ENCODE measurements around the gene IZUMO3. TPM values are rescaled to one million over a fixed set of nuclear protein-coding genes. Genes with fewer than 3 reads are reported as not detected.

Gene IZUMO3
- polyA plus RNA-seq, 1 of the 3 experiments (the other 2 are of a cell fraction): not detected

- Histone ChIP-seq H3K4me3 (ENCODE audit: low read depth in 2 of 2, low read length in 1 of 2) (no peak overlapping the region), H3K27me3 (ENCODE audit: insufficient read depth) (no peaks in the 10 kb centered on the region), H3K4me2 (no peak overlapping the region), H3F3A (replicated peaks; ENCODE audit: insufficient read depth) (no peaks in the 10 kb centered on the region), H3K36me3 (replicated peaks in 1 of 2; ENCODE audit: control insufficient read depth in 1 of 2, insufficient read depth in 2 of 2, low read length in 1 of 2) (no peaks in the 10 kb centered on the region), H3K9ac (no peak overlapping the region), H3K79me2 (ENCODE audit: insufficient read depth) (no peaks in the 10 kb centered on the region), H3K4me1 (ENCODE audit: control insufficient read depth in 1 of 2, insufficient read depth in 2 of 2, low read depth in 1 of 2, low read length in 1 of 2) (no peaks in the 10 kb centered on the region), H3K27ac (ENCODE audit: low read depth in 2 of 2, low read length in 1 of 2) (no peak overlapping the region), H4K20me1 (ENCODE audit: insufficient read depth) (no peaks in the 10 kb centered on the region), H2AFZ (ENCODE audit: low read depth) (no peak overlapping the region), H3K9me2 (no peaks in the 10 kb centered on the region), H3K9me3 (no peaks in the 10 kb centered on the region)
- no peak for DNase-seq
- POLR2A ChIA-PET: no interaction called here
- no peak for TF ChIP-seq POLR2AphosphoS5 (IDR thresholded peaks at IDR 0.05; ENCODE audit: low read depth, low read length)
- no peak for TF ChIP-seq CHD2 (IDR thresholded peaks at IDR 0.05; ENCODE audit: low read length, partially characterized antibody)
- no peak for TF ChIP-seq SMC3 (IDR thresholded peaks at IDR 0.05; ENCODE audit: low read depth, low read length)
- TF ChIP-seq EP300 (IDR thresholded peaks at IDR 0.05; ENCODE audit: borderline replicate concordance in 1 of 2, low read depth in 1 of 2, low read length in 1 of 2): no peak
- CTCF ChIA-PET: no interaction called here
- 17% methylated on average over 3 of the region's 3 CpGs for WGBS (ENCODE audit: low lambda C conversion rate)
These were observed 35.8 kb downstream of the IZUMO3 start for GRCh38 chr9:24509850-24510249.

DNA sequence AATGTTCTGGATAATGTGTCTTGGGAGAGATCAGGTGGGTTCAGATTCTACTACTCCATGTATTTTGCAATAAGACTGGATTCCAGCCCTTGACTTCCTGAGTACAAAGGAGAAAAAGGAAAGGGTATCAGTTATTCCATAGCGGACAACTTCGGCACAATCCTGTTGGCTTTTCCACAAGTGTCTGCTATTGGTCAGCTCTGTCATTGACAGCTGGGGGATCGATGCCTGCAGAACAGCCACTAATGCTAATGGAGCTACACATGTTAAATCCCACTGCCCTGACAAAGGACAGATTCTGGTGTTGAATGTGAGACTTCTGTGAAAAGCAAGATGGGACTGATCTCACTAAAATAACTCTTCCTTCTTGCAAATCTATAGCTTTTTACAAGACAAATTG, 41.2 kb downstream of the IZUMO3 start:
- no peak overlapping the region for H3K4me3 ChIP-seq (ENCODE audit: low read depth in 2 of 2, low read length in 1 of 2)
- CTCF ChIA-PET: no interaction called here
- POLR2A ChIA-PET: no interaction called here

More for the DNA sequence above, 41.2 kb downstream of the IZUMO3 start:
- no peaks in the 10 kb centered on the region for H3K36me3 ChIP-seq (replicated peaks in 1 of 2; ENCODE audit: control insufficient read depth in 1 of 2, insufficient read depth in 2 of 2, low read length in 1 of 2)
- no peaks in the 10 kb centered on the region for H3K9me3 ChIP-seq
- H3K4me2 ChIP-seq: no peak overlapping the region
- no peak overlapping the region for H2AFZ ChIP-seq (ENCODE audit: low read depth)
- no peaks in the 10 kb centered on the region for H4K20me1 ChIP-seq (ENCODE audit: insufficient read depth)
- H3K9ac ChIP-seq: no peak overlapping the region
- no peaks in the 10 kb centered on the region for H3K4me1 ChIP-seq (ENCODE audit: control insufficient read depth in 1 of 2, insufficient read depth in 2 of 2, low read depth in 1 of 2, low read length in 1 of 2)
- H3K79me2 ChIP-seq (ENCODE audit: insufficient read depth): no peaks in the 10 kb centered on the region
- DNase-seq: no peak
- no peaks in the 10 kb centered on the region for H3K9me2 ChIP-seq
- TF ChIP-seq GABPA (IDR thresholded peaks at IDR 0.05; ENCODE audit: low read depth): no peak
- TF ChIP-seq, protein P1, sequence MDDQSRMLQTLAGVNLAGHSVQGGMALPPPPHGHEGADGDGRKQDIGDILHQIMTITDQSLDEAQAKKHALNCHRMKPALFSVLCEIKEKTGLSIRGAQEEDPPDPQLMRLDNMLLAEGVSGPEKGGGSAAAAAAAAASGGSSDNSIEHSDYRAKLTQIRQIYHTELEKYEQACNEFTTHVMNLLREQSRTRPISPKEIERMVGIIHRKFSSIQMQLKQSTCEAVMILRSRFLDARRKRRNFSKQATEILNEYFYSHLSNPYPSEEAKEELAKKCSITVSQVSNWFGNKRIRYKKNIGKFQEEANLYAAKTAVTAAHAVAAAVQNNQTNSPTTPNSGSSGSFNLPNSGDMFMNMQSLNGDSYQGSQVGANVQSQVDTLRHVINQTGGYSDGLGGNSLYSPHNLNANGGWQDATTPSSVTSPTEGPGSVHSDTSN (IDR thresholded peaks at IDR 0.05): no peak
- TF ChIP-seq RCOR1 (IDR thresholded peaks at IDR 0.05; ENCODE audit: low read length): no peak
- no peak for TF ChIP-seq ELF1 (IDR thresholded peaks at IDR 0.05)
- TF ChIP-seq RXRA (IDR thresholded peaks at IDR 0.05; ENCODE audit: borderline replicate concordance, low read depth): no peak
- TF ChIP-seq CTCF (IDR thresholded peaks at IDR 0.05): no peak
- no peak for TF ChIP-seq RAD21 (IDR thresholded peaks at IDR 0.05; ENCODE audit: low read length)
- TF ChIP-seq GATA2 (CRISPR knock-in tag; IDR thresholded peaks at IDR 0.05): no peak
- no peak for TF ChIP-seq TCF12 (IDR thresholded peaks at IDR 0.05)
- no peak for TF ChIP-seq EZH2phosphoT487 (IDR thresholded peaks at IDR 0.05; ENCODE audit: borderline replicate concordance, low read depth)
- no peak for TF ChIP-seq FOXM1 (IDR thresholded peaks at IDR 0.05; ENCODE audit: low read depth)
- no peak for TF ChIP-seq FOSL2 (IDR thresholded peaks at IDR 0.05; ENCODE audit: borderline replicate concordance, low read depth)
- TF ChIP-seq MXI1 (IDR thresholded peaks at IDR 0.05; ENCODE audit: low read depth, low read length): no peak
- no peak for TF ChIP-seq IRF3 (IDR thresholded peaks at IDR 0.05; ENCODE audit: low read depth, low read length)
- TF ChIP-seq, protein P2, sequence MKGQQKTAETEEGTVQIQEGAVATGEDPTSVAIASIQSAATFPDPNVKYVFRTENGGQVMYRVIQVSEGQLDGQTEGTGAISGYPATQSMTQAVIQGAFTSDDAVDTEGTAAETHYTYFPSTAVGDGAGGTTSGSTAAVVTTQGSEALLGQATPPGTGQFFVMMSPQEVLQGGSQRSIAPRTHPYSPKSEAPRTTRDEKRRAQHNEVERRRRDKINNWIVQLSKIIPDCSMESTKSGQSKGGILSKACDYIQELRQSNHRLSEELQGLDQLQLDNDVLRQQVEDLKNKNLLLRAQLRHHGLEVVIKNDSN (IDR thresholded peaks at IDR 0.05; ENCODE audit: borderline replicate concordance, low read depth): no peak
- TF ChIP-seq ZBTB33 (IDR thresholded peaks at IDR 0.05; ENCODE audit: borderline replicate concordance, low read depth): no peak
- TF ChIP-seq POLR2AphosphoS5 (IDR thresholded peaks at IDR 0.05; ENCODE audit: low read depth, low read length): no peak
- TF ChIP-seq MEF2A (IDR thresholded peaks at IDR 0.05; ENCODE audit: borderline replicate concordance, low read depth): no peak
- TF ChIP-seq SMC3 (IDR thresholded peaks at IDR 0.05; ENCODE audit: low read depth, low read length): no peak
- no peak overlapping the region for H3K27ac ChIP-seq (ENCODE audit: low read depth in 2 of 2, low read length in 1 of 2)
- 62% methylated on average over 3 of the region's 3 CpGs for WGBS (ENCODE audit: low lambda C conversion rate)
- H3K27me3 ChIP-seq (ENCODE audit: insufficient read depth): no peaks in the 10 kb centered on the region
- no peaks in the 10 kb centered on the region for H3F3A ChIP-seq (replicated peaks; ENCODE audit: insufficient read depth)
